GM12878 (cell line): ENCODE results near the gene UFC1.

ENCODE experiments used
- ATF2 ChIP-seq: IDR thresholded peaks from 2 replicates; pipeline ENCODE4 v1.6.1; 2012; ENCODE audit warnings: low read length, inconsistent platforms
- CHD1 ChIP-seq: IDR thresholded peaks from 2 replicates; pipeline ENCODE4 v1.6.1; 2012; ENCODE audit warnings: low read depth, low read length, improper control_type of control experiment
- EZH2 ChIP-seq: IDR thresholded peaks from 2 replicates; pipeline ENCODE4 v1.6.1; 2012; ENCODE audit warnings: low read depth, mild to moderate bottlenecking, control low read depth, inconsistent platforms, low read length, borderline replicate concordance; ENCODE audit not compliant: control insufficient read depth
- STAT3 ChIP-seq: IDR thresholded peaks from 2 replicates; pipeline ENCODE4 v1.6.1; 2011; ENCODE audit warnings: low read depth, low read length, improper control_type of control experiment
- ZNF274 ChIP-seq: IDR thresholded peaks from one replicate; pipeline ENCODE4 v1.8.0; 2011; ENCODE audit not compliant: insufficient read length, insufficient read depth
- TF ChIP-seq, protein P1 (sequence below), 3 experiments: IDR thresholded peaks in 2 of 3; conservative IDR thresholded peaks in 1 of 3; 2 replicates each; pipeline ENCODE4 v1.5.1; 2011; ENCODE audit warnings: low read depth in 3 of 3, low read length in 3 of 3, mild to moderate bottlenecking in 3 of 3, control low read depth in 2 of 3, moderate library complexity in 2 of 3, inconsistent platforms in 1 of 3, mixed read lengths in 1 of 3; ENCODE audit not compliant: control insufficient read depth in 2 of 3, insufficient read depth in 1 of 3; ENCODE audit errors: extremely low read depth in 1 of 3

GRCh38 chr1:161180639-161181038 is 26.9 kb downstream of the UFC1 start:
- TF ChIP-seq CHD1 (no peak), EZH2 (no peak), ATF2 (no peak), STAT3 (no peak), ZNF274 (no peak)
- TF ChIP-seq, protein P1, sequence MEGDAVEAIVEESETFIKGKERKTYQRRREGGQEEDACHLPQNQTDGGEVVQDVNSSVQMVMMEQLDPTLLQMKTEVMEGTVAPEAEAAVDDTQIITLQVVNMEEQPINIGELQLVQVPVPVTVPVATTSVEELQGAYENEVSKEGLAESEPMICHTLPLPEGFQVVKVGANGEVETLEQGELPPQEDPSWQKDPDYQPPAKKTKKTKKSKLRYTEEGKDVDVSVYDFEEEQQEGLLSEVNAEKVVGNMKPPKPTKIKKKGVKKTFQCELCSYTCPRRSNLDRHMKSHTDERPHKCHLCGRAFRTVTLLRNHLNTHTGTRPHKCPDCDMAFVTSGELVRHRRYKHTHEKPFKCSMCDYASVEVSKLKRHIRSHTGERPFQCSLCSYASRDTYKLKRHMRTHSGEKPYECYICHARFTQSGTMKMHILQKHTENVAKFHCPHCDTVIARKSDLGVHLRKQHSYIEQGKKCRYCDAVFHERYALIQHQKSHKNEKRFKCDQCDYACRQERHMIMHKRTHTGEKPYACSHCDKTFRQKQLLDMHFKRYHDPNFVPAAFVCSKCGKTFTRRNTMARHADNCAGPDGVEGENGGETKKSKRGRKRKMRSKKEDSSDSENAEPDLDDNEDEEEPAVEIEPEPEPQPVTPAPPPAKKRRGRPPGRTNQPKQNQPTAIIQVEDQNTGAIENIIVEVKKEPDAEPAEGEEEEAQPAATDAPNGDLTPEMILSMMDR (IDR thresholded peaks at IDR 0.05 in 2 of 3, conservative IDR thresholded peaks at IDR 0.05 in 1 of 3; ENCODE audit: control insufficient read depth in 2 of 3, extremely low read depth in 1 of 3, insufficient read depth in 1 of 3, low read depth in 3 of 3, low read length in 3 of 3): peak; percentile 22 to 38 (median 22); a peak in 4 of 6 replicates
